ENCODE data around the gene GAPDH.

- TF ChIP-seq, protein P1, sequence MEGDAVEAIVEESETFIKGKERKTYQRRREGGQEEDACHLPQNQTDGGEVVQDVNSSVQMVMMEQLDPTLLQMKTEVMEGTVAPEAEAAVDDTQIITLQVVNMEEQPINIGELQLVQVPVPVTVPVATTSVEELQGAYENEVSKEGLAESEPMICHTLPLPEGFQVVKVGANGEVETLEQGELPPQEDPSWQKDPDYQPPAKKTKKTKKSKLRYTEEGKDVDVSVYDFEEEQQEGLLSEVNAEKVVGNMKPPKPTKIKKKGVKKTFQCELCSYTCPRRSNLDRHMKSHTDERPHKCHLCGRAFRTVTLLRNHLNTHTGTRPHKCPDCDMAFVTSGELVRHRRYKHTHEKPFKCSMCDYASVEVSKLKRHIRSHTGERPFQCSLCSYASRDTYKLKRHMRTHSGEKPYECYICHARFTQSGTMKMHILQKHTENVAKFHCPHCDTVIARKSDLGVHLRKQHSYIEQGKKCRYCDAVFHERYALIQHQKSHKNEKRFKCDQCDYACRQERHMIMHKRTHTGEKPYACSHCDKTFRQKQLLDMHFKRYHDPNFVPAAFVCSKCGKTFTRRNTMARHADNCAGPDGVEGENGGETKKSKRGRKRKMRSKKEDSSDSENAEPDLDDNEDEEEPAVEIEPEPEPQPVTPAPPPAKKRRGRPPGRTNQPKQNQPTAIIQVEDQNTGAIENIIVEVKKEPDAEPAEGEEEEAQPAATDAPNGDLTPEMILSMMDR (IDR thresholded peaks at IDR 0.05) = no peak
- no peak for TF ChIP-seq POLR2A (IDR thresholded peaks at IDR 0.05)
These were observed 44.9 kb upstream of the GAPDH start for GRCh38 chr12:6489449-6489848.

All from stomach (tissue), 4 donors.